NCI-H1048 (cell line): ENCODE results near the gene ADCK2.
"Not testable (repeated sequence)": the region's sequence is repeated elsewhere in the genome, so short reads cannot be mapped to it uniquely, and the experiment has no call there.

ENCODE experiments used
- DNase-seq: peaks from one replicate; lab custom pipeline; 2025; lab: John Stamatoyannopoulos, UW

Gene ADCK2

GRCh38 chr7:140646931-140647647, 25.7 kb upstream of the ADCK2 start:
- DNase-seq, result no peak

- DNase-seq, result no peak
These were observed 23.1 kb upstream of the ADCK2 start for GRCh38 chr7:140649556-140650205.

GRCh38 chr7:140650367-140650766, 22.4 kb upstream of the ADCK2 start:
- DNase-seq, result no peak

- DNase-seq, result no peak
These were observed 19.2 kb upstream of the ADCK2 start for GRCh38 chr7:140653319-140654108.

- DNase-seq, result no peak
These were observed 18.7 kb upstream of the ADCK2 start for GRCh38 chr7:140654109-140654387.

- no peak for DNase-seq
These were observed 18.1 kb upstream of the ADCK2 start for GRCh38 chr7:140654661-140655060.

- no peak for DNase-seq
These were observed 17.0 kb upstream of the ADCK2 start for GRCh38 chr7:140655511-140656408.

- no peak for DNase-seq
These were observed 15.9 kb upstream of the ADCK2 start for GRCh38 chr7:140656548-140657515.

GRCh38 chr7:140657891-140658290, 14.9 kb upstream of the ADCK2 start:
- DNase-seq, result no peak

- no peak for DNase-seq
These were observed 12.9 kb upstream of the ADCK2 start for GRCh38 chr7:140659856-140660255.

GRCh38 chr7:140661124-140661523, 11.6 kb upstream of the ADCK2 start:
- no peak for DNase-seq

GRCh38 chr7:140662938-140663337, 9.8 kb upstream of the ADCK2 start:
- not testable (repeated sequence) for DNase-seq

GRCh38 chr7:140667476-140667875, 5.3 kb upstream of the ADCK2 start:
- DNase-seq, result no peak

GRCh38 chr7:140668641-140669040, 4.1 kb upstream of the ADCK2 start:
- no peak for DNase-seq

- DNase-seq, result no peak
These were observed 3.4 kb upstream of the ADCK2 start for GRCh38 chr7:140669352-140669751.

GRCh38 chr7:140669862-140670261, 2.9 kb upstream of the ADCK2 start:
- DNase-seq, result not testable (repeated sequence)

- DNase-seq, result no peak
These were observed 2.3 kb upstream of the ADCK2 start for GRCh38 chr7:140670343-140670935.

- no peak for DNase-seq
These were observed 779 bp upstream of the ADCK2 start for GRCh38 chr7:140671966-140672365.

- DNase-seq, result no peak
These were observed 473 bp downstream of the ADCK2 start for GRCh38 chr7:140673063-140673773.

- DNase-seq, result no peak
These were observed 1.0 kb downstream of the ADCK2 start for GRCh38 chr7:140673774-140674155.
